ENCODE data around the gene KRTAP10-1. TPM values are rescaled to one million over a fixed set of nuclear protein-coding genes. Genes with fewer than 3 reads are reported as not detected.

KRTAP10-1 gene
- total and polyA plus RNA-seq, 2 of the 13 experiments (the other 11 are each of a cell fraction or from before 2014, with no cell fraction given), result not detected

DNA sequence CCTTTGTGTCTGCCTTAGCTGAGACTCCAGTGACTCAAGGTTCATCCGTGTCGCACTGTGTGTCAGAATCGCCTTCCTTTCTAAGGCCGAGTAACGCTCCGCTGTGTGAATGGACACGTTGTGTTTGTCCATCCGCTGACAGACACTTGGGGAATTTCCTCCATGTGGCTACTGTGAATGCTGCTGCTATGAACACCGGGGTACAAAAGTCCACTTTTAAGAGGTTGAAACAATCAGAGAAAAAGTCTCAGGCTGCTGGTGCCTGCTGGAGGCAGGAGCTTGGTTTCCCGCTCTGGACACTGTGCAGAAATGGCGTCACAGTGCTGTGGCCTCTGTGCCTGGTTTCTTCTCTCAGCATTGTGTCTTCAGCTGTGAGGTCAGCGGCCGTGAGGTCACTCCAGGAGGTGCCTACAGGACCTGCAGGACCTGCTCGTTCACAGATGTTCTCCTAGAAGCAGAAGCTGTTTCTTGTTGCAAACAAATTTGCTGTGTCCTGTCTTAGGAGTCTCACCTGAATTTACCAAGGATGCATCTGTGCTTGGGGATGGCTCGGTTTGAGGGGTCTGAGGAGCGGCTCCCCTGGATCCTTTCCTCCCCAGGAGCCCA is 34.2 kb downstream of the KRTAP10-1 start (continued):
- TF ChIP-seq, protein P1, sequence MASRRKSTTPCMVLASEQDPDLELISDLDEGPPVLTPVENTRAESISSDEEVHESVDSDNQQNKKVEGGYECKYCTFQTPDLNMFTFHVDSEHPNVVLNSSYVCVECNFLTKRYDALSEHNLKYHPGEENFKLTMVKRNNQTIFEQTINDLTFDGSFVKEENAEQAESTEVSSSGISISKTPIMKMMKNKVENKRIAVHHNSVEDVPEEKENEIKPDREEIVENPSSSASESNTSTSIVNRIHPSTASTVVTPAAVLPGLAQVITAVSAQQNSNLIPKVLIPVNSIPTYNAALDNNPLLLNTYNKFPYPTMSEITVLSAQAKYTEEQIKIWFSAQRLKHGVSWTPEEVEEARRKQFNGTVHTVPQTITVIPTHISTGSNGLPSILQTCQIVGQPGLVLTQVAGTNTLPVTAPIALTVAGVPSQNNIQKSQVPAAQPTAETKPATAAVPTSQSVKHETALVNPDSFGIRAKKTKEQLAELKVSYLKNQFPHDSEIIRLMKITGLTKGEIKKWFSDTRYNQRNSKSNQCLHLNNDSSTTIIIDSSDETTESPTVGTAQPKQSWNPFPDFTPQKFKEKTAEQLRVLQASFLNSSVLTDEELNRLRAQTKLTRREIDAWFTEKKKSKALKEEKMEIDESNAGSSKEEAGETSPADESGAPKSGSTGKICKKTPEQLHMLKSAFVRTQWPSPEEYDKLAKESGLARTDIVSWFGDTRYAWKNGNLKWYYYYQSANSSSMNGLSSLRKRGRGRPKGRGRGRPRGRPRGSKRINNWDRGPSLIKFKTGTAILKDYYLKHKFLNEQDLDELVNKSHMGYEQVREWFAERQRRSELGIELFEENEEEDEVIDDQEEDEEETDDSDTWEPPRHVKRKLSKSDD (CRISPR knock-in tag; IDR thresholded peaks at IDR 0.05; ENCODE audit: low read depth), result 0 out of 2 replicates have a peak, but pooled peaks have one; percentile 56
- TF ChIP-seq ATRX (CRISPR knock-in tag; IDR thresholded peaks at IDR 0.05; ENCODE audit: borderline replicate concordance) (no peak), NFE2L2 (IDR thresholded peaks at IDR 0.05; ENCODE audit: low read length) (no peak), ZNF616 (CRISPR knock-in tag; IDR thresholded peaks at IDR 0.05; ENCODE audit: low read depth) (no peak), NONO (IDR thresholded peaks at IDR 0.05) (no peak), NONO (CRISPR knock-in tag; conservative IDR thresholded peaks at IDR 0.05) (peak; percentile 46), ZNF816 (CRISPR knock-in tag; IDR thresholded peaks at IDR 0.05; ENCODE audit: borderline replicate concordance) (no peak), ATAD3A (CRISPR knock-in tag; IDR thresholded peaks at IDR 0.05) (no peak), ZNF317 (CRISPR knock-in tag; IDR thresholded peaks at IDR 0.05) (peak; percentile 48; the same call in 1 of the 2 replicates), RARG (CRISPR knock-in tag; IDR thresholded peaks at IDR 0.05; ENCODE audit: low read depth) (no peak)
- TF ChIP-seq, protein P2, sequence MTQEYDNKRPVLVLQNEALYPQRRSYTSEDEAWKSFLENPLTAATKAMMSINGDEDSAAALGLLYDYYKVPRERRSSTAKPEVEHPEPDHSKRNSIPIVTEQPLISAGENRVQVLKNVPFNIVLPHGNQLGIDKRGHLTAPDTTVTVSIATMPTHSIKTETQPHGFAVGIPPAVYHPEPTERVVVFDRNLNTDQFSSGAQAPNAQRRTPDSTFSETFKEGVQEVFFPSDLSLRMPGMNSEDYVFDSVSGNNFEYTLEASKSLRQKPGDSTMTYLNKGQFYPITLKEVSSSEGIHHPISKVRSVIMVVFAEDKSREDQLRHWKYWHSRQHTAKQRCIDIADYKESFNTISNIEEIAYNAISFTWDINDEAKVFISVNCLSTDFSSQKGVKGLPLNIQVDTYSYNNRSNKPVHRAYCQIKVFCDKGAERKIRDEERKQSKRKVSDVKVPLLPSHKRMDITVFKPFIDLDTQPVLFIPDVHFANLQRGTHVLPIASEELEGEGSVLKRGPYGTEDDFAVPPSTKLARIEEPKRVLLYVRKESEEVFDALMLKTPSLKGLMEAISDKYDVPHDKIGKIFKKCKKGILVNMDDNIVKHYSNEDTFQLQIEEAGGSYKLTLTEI (CRISPR knock-in tag; conservative IDR thresholded peaks at IDR 0.05), result no peak
- TF ChIP-seq, protein P3, sequence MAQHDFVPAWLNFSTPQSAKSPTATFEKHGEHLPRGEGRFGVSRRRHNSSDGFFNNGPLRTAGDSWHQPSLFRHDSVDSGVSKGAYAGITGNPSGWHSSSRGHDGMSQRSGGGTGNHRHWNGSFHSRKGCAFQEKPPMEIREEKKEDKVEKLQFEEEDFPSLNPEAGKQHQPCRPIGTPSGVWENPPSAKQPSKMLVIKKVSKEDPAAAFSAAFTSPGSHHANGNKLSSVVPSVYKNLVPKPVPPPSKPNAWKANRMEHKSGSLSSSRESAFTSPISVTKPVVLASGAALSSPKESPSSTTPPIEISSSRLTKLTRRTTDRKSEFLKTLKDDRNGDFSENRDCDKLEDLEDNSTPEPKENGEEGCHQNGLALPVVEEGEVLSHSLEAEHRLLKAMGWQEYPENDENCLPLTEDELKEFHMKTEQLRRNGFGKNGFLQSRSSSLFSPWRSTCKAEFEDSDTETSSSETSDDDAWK (CRISPR knock-in tag; IDR thresholded peaks at IDR 0.05), result no peak
- TF ChIP-seq, protein P4, sequence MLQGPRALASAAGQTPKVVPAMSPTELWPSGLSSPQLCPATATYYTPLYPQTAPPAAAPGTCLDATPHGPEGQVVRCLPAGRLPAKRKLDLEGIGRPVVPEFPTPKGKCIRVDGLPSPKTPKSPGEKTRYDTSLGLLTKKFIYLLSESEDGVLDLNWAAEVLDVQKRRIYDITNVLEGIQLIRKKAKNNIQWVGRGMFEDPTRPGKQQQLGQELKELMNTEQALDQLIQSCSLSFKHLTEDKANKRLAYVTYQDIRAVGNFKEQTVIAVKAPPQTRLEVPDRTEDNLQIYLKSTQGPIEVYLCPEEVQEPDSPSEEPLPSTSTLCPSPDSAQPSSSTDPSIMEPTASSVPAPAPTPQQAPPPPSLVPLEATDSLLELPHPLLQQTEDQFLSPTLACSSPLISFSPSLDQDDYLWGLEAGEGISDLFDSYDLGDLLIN (CRISPR knock-in tag; IDR thresholded peaks at IDR 0.05; ENCODE audit: borderline replicate concordance), result no peak
- TF ChIP-seq, protein P5, sequence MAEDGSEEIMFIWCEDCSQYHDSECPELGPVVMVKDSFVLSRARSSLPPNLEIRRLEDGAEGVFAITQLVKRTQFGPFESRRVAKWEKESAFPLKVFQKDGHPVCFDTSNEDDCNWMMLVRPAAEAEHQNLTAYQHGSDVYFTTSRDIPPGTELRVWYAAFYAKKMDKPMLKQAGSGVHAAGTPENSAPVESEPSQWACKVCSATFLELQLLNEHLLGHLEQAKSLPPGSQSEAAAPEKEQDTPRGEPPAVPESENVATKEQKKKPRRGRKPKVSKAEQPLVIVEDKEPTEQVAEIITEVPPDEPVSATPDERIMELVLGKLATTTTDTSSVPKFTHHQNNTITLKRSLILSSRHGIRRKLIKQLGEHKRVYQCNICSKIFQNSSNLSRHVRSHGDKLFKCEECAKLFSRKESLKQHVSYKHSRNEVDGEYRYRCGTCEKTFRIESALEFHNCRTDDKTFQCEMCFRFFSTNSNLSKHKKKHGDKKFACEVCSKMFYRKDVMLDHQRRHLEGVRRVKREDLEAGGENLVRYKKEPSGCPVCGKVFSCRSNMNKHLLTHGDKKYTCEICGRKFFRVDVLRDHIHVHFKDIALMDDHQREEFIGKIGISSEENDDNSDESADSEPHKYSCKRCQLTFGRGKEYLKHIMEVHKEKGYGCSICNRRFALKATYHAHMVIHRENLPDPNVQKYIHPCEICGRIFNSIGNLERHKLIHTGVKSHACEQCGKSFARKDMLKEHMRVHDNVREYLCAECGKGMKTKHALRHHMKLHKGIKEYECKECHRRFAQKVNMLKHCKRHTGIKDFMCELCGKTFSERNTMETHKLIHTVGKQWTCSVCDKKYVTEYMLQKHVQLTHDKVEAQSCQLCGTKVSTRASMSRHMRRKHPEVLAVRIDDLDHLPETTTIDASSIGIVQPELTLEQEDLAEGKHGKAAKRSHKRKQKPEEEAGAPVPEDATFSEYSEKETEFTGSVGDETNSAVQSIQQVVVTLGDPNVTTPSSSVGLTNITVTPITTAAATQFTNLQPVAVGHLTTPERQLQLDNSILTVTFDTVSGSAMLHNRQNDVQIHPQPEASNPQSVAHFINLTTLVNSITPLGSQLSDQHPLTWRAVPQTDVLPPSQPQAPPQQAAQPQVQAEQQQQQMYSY (CRISPR knock-in tag; IDR thresholded peaks at IDR 0.05), result no peak; the same call in 1 of the 2 replicates
- TF ChIP-seq, protein P6, sequence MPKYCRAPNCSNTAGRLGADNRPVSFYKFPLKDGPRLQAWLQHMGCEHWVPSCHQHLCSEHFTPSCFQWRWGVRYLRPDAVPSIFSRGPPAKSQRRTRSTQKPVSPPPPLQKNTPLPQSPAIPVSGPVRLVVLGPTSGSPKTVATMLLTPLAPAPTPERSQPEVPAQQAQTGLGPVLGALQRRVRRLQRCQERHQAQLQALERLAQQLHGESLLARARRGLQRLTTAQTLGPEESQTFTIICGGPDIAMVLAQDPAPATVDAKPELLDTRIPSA (CRISPR knock-in tag; IDR thresholded peaks at IDR 0.05; ENCODE audit: borderline replicate concordance), result no peak

Measured in HepG2 (cell line).